GM18499 (cell line): ENCODE measurements around the gene RERG.

Experiments
- ATAC-seq: cut with Tn5 transposase; IDR thresholded peaks from one replicate; pipeline ENCODE4 v1.9.1; 2021; ENCODE audit warnings: moderate number of reproducible peaks; ENCODE audit not compliant: insufficient read depth, unreplicated experiment

RERG gene

GRCh38 chr12:15222219-15222618 is 1.0 kb upstream of the RERG start:
- no peak for ATAC-seq

DNA sequence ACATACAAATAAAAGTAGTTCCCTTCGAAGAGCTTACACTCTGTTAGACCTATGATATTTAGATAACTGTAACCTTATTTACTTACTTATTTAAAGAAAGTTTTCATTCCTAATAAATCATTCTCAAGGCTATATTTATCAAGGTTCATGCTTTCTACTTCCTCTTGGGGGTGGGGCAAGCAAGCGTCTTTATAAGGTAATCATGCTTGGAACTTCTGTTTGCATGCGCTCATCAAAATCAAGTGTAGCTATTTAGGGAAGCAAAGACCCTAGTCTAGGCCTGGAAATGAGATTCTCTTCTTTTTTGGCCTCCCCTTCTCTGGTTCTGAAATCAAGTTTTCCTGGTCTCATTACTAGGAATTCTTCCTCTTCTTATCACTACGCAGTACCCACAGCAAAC is 766 bp downstream of the RERG start:
- ATAC-seq: no peak

- ATAC-seq: no peak
These were observed 2.4 kb downstream of the RERG start for GRCh38 chr12:15218794-15219193.

GRCh38 chr12:15216036-15216889 is 5.0 kb downstream of the RERG start:
- no peak for ATAC-seq

GRCh38 chr12:15214851-15215601 is 6.2 kb downstream of the RERG start:
- no peak for ATAC-seq

DNA sequence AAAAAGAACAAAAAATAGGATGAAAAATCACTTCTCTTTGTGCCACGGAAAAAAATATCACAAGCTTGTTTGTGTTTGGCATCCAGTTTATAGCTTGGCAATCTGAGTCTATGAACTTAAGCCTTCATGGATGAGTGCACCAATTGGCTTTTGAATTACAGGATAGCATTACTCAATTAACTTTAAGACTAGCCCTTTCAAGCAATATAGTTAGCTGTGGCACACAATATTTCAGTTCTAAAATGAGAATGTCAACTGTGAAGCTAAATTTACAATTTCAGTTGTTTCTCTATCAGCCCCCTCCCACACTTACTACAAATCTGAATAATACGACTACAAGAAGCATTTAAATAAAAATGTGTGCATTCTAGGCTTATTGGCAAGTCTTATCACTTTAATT is 8.3 kb downstream of the RERG start:
- ATAC-seq: no peak

GRCh38 chr12:15209782-15210181 is 11.4 kb downstream of the RERG start:
- no peak for ATAC-seq

DNA sequence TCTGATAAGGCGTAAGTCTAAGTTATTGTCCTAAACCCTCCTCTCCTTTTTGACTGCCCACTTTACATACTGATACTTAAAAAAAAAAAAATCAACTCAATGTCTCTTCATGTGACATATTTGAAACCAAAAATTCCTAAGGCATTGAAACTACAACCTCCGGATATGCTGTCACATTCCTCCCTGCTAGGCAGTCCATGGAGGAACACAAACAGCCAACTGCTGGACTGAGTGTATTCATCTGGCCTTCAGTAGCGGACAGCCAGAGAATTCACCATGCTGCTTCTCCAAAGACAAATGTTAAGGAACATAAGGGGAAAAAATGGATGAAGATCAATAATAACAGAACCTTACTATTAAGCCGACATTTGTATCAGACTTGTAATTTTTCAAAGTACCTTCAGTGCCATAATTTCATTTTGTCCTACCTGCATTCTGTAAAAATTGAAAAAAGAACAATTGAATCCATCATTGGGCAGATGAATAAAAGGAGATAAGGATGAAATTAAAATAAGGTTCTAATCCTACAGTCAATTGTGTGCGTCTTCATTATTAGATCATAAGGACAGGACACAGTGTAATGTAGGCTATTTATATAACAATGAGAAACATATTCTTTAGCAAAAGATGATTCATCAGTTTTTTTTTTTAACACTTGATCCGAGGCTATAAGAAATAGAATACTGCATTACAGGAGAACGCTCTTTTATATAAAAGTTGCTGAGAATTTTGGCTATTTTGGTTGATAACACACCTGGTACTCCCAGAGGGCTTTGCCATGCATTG is 12.2 kb downstream of the RERG start:
- ATAC-seq: no peak

GRCh38 chr12:15208140-15208539 is 13.1 kb downstream of the RERG start:
- ATAC-seq: no peak

GRCh38 chr12:15206831-15207389 is 14.3 kb downstream of the RERG start:
- no peak for ATAC-seq

DNA sequence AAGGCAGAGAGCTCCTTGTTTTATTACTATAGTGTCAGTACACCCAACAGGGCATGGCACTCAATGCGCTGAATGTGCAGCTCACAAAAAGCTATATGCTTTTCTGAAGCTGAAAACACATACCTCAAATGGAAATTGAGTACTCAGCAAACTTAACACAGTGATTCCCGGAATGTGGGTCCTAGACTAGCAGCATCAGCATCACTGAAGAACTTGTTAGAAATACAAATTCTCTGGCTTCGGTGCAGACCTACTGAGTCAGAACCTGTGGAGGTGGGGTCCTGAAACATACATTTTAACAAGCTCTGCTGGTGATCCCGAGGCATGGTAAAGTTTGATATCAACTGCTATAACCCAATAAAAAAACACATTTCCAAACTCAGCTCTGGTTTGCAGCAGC is 14.9 kb downstream of the RERG start:
- no peak for ATAC-seq

GRCh38 chr12:15205341-15206010 is 15.7 kb downstream of the RERG start:
- no peak for ATAC-seq

DNA sequence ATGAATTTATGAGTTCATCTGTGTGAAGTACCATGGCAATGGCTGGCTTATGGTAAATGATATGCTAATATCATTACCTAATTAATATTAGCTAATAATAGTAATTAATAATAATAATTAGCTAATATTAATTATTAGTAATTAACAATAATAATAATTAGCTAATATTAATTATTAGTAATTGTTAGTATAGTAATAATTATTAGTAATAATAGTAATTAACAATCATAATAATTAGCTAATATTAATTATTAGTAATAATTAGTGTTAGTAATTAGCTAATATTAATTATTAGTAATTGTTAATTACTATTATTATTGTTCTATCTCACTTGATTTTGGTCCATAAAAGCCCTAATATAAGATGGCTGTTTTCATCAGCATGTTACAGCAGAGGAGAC is 19.8 kb downstream of the RERG start:
- no peak for ATAC-seq

- no peak for ATAC-seq
These were observed 20.2 kb downstream of the RERG start for GRCh38 chr12:15201056-15201455.

DNA sequence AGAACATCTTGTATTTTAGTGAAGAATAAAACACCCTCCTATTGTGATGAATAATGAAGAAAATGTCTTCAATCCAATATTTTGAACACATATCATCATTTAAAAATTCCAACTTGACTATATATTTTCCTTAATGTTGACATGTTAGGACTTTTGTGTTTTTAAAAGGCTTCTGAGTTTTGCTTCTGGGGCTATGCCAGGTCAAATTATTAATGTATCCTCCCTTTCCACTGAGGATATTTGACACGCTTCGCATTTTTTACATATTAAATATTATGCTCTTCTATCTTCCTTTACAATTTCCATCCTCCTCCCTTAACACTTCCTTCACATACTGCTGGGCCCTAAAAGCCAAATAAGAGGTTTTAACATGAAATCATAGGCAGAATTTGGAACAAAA is 20.6 kb downstream of the RERG start:
- no peak for ATAC-seq

GRCh38 chr12:15199930-15200329 is 21.3 kb downstream of the RERG start:
- no peak for ATAC-seq

- no peak for ATAC-seq
These were observed 24.3 kb downstream of the RERG start for GRCh38 chr12:15196678-15197505.

GRCh38 chr12:15196221-15196620 is 25.0 kb downstream of the RERG start:
- no peak for ATAC-seq
